ENCODE data around the gene SLC40A1. TPM values are rescaled to one million over a fixed set of nuclear protein-coding genes. Genes with fewer than 3 reads are reported as not detected.

Gene SLC40A1
- total and polyA plus RNA-seq, 2 of the 13 experiments (the other 11 are each of a cell fraction or from before 2014, with no cell fraction given), result 10.6 to 24.9 TPM

DNA sequence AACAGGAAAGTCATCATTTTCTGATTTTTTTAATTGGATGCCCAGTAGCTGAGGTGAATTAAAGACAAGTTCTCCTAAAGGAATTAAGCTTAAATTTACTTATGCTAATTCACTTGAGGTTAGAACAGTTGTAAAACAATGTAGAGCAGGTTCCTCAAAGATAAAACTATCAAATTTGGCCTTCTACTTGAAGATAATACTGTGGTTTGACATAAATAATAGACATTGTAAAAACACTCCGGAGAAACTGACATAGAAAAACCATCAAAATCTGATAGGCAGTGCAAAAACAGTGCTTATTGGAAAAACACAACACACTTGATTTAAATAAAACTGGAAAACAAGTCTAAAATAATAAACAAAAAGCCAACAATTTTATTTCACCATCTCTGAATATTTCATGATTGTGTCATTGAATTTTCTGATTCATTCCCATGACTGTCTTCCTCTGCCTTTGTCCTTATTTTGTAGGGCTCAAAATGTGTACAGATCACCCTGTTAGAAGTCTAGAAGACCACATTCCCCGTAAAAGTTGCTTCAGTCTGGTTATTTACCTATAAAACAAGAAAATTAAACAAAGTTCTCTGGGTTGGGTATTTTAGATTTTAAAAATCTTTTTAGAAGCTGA lies 28.3 kb upstream of the SLC40A1 start:
- Histone ChIP-seq H3K4me2 (ENCODE audit: low read depth, low read length) (no peak overlapping the region), H3K4me1 (ENCODE audit: insufficient read depth, low read length) (peaks cover 36% of the 10 kb centered on the region), H3K9ac (ENCODE audit: insufficient read depth, low read depth, low read length) (no peak overlapping the region), H3K79me2 (ENCODE audit: insufficient read depth, low read length) (no peaks in the 10 kb centered on the region), H4K20me1 (ENCODE audit: insufficient read depth, low read length) (no peaks in the 10 kb centered on the region), H3K27ac (ENCODE audit: extremely low read length, insufficient read depth, low read length) (no peak overlapping the region), H3K27me3 (ENCODE audit: control insufficient read depth in 1 of 2, insufficient read depth in 2 of 2, low read length in 2 of 2) (no peaks in the 10 kb centered on the region; a peak in 1 of 5 replicates), H3K9me3 (ENCODE audit: low read length) (no peaks in the 10 kb centered on the region), H3K36me3 (replicated peaks in 1 of 2; ENCODE audit: control insufficient read depth in 1 of 2, insufficient read depth in 2 of 2, low read length in 2 of 2) (no peaks in the 10 kb centered on the region), H2AFZ (ENCODE audit: low read length) (no peak overlapping the region), H3K4me3 (replicated peaks in 1 of 3; ENCODE audit: insufficient read depth in 1 of 3, low read depth in 2 of 3, low read length in 3 of 3) (no peak overlapping the region)
- ChIA-PET POLR2A (interaction anchor here (1.0 to 4.0 kb wide), 3 partner anchors 28 to 60 kb away, joined by 3 to 21 read pairs (median 4); partner anchors contain the start of gene SLC40A1), CTCF (ENCODE audit: low intra/inter-chr PET ratio, low total read pairs) (no interaction called here)
- intact Hi-C loops (cut with micrococcal nuclease; ENCODE audit: unreplicated experiment), result no loop called here
- in situ Hi-C loops (cut with HindIII; ENCODE audit: extremely low pct_ligation_motif_present, low pct_unique_long_range_greater_than_20kb), result no loop called here
- 50% methylated on average over 2 of the region's 2 CpGs for WGBS (ENCODE audit: low lambda C conversion rate)
- FAIRE-seq, result no peak
- DNase-seq (ENCODE audit: low spot score), result no peak
- no peak for ATAC-seq
- no TSS peak for BruUV-seq (replicated peaks)
- TF ChIP-seq GFI1 (CRISPR knock-in tag; IDR thresholded peaks at IDR 0.05; ENCODE audit: borderline replicate concordance), result 0 out of 2 replicates have a peak, but pooled peaks have one; percentile 37
- TF ChIP-seq ZNF646 (CRISPR knock-in tag; IDR thresholded peaks at IDR 0.05), result no peak
